Stimulated activated CD8-positive, alpha-beta memory T cell treated with anti-CD3 and anti-CD28 coated beads, Interleukin-15, amount 100 ng/mL, for 24 hours (primary cell): Measurements from ENCODE around the gene SNAP47.

Experiments used
- DNase-seq: peaks from one replicate; pipeline ENCODE4 v3.0.0-alpha.2; 2020; ENCODE audit warnings: low read depth

The SNAP47 gene

DNA sequence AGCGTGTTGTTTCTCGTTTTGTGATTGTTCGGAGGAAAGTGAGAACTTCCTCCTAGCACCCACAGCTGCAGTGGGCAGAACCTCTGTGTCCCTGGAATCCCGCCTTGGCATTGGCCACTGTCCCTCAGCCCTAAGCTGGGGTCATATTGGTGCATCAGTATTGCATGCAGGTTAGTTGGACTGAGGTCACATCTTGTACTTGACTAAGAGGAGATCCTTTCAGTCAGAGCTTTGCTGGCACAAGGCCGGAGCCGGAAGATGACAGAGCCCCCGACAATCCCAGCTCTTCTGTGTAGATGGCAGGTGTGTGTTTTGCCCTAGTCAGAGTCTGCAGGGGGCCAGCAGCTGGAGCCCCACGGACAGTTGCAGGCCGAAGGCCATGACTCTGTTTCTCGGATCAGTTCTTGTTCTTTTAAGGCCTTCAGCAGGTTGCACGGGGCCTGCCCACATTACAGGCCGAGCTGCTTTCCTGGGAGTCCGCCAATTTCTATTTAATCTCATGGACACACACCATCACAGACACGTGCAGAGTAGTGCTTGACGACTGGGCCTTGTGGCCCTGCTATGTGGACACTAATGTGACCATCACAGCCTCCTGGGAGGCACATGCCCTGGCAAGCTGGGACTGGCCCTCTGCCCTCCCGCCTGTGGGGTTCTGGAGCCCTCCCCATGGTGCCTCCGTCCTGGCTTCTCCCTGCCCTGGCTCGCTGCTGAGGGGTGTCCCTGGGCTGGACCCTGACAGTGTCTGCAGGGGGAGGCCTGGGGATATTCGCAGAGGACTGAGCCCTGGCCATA is 14.9 kb downstream of the SNAP47 start:
- no peak for DNase-seq

DNA sequence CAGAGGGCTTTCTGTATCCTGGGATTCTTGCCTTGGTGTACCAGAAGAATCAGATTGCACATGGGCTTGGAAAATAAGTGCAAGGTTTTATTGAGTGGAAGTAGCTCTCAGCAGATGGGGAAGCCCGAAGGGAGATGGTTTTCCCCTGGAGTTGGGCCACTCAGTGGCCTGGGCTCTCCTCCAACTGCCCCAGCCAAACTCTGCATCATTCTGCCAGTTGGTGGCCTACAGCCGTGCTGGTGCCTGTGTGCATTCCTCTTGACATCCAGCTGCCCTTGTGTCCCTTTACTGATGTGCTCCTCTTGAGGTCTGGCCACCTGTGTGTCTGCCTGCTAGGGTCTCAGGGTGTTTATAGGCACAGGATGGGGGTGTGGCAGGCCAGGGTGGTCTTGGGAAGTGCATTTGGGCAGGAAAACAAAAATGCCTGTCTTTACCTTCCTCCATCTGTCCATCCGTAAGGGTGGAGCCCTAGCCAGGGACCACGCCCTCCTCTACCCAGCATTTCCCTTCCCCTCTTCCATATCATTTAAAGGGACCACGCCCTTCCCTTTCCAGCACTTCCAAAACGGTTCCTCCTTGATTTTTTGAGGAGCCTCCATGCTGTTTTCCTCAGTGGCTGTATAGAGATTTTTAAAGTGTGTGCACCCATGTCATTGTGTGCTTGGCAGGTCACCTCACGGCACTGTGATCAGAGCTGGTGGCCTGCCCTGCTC is 18.9 kb downstream of the SNAP47 start:
- DNase-seq, result no peak

DNA sequence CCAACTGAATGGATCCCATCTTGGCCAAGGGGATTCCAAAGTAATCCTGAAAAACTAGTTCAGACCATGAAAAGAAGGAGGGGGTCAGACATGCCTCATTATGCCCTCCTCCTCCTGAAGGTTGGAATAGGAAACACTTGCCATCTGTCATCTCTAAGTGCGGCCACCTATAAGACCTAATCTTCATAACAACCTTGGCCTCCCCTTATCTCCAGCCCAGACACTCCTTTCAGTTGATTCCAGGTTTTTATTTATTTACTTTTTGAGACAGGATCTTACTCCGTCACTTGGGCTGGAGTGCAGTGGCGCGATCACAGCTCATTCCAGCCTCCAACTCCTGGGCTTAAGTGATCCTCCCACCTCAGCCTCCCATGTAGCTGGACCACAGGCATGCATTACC is 19.7 kb downstream of the SNAP47 start:
- no peak for DNase-seq

DNA sequence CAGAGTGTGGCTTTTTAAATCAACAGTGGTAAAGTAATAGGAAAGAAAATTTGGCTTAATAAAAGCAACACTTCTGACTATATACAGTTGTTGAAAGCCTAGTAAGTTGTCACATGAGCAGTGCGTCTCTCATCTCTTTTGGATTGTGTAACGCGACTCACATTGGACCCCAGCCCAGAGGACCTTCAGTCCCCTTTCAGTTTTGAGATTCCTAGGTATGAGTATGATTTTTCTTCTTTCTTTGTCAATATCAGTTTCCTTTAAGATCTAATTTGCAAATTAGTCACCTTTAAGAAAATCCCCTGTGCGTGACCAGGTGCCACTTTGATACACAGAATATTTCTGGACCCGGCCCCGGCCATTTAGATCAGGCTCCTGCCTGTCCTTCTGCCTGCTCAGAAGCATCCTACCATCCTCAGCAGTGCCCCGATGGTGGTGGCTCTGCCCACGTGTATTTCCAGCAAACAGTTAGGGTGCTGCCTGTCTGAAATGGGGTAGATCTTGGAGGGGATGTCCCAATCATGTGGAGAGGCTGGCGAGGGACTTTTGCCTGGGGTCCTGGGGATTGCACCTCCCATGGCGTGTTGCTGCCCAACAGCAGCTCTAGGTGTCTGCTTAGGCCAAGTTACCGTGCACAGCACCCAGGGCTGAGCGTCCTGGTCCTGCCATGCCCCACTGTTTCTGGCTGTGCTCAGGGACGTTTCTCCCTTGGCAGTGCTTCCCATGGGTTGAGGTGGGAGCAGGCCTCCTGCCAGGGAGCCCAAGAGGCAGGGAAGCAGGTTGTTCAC is 21.1 kb downstream of the SNAP47 start:
- no peak for DNase-seq

DNA sequence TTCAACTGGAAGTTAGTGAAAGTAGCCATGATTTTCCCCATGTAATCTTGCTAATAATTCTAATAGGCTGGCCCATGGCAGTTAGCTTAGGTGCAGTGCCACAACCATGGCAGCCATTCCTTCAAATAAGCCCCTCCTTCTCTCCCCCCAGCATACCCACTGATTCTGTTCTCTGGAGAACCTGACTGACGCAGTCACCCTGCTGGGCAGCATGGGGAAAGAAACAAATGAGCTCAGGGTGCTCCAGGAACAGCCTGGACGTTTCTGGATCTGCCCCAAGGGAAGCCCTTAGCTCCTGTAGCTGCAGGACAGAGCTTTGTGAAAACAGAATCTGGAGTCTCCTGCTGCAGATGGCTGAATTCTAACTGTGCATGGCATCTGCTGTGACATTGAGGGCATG is 22.5 kb downstream of the SNAP47 start:
- no peak for DNase-seq

DNA sequence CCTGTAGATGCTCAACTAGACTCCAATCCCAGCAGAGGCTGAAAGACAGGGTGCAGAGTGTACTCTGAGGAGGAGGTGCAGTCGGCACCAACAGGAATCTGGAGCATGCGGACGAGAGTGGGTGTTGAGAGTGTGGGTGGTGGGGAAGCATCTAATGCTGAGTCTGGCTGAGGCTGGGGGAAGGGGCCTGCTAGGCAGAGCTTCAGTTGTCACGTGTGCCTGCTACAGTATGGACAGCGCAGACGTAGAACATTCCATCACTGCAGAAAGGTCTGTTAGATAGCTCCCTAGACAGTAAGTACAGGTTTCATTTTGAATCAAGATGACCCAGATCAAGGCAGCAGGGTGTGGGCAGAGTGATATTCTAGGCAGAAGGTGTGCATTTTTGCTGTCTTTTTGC is 23.1 kb downstream of the SNAP47 start:
- DNase-seq, result no peak

DNA sequence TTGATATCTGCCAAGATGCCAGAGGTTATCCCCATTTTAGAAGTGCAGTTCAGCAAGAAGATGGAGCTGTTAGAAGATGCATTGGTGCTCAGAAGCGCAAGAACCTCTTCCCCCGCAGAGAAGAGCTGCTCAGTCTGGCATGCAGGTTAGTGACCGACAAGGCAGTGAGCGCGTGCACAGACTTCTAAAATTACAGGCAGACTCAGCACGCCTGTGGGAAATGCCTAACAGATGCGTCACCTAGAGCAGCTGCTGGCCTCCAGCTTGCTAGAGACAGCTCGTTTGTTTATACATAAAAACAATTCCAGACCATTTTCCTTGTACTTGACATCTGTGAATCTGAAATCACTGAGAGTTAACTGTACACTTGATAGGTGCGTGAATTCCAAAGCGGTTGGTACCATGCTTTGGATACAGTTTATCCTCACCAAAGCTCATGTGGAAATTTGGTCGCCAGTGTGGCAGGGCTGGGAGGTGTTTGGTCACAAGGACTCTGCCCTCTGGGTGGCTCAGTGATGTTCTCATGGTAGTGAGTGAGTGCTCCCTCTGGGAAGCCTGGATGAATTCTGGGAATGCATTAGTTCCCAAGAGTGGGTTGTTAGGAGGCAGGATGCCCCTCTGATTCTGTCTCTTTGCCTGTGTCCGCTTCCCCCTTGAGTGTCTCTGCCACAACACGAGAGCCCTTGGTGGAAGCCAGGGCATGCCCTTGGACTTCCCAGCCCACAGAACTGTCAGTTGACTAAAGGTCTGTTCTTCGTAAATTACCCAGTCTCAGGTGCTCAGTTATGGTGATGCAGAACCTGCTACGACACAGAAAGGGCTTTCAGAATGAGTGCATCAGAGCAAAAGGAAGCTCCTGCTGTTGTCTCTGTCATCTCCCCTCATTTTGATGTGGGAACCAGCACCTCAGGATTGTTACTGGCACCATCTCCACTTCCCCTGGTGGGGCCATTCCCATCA is 24.4 kb downstream of the SNAP47 start:
- DNase-seq, result no peak

DNA sequence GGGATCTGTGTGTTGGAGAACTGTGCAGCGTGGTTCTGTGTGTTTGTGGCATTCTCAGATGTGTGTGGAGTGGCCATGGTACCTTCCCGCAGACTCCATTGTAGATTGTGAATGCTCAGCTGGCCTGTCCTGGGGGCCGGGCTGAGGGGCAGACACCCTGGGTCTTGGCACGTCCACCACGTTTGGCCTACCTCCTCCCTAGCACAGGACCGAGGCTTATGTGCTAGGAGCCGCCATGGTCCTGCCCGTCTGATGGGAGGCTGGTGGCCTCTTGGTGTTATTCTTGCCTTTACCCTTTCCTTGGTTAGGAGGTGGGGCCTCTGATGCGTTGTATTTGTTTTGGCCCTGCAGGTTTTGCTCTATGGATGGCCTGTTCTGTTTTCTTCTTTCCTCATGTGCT is 25.1 kb downstream of the SNAP47 start:
- no peak for DNase-seq

DNA sequence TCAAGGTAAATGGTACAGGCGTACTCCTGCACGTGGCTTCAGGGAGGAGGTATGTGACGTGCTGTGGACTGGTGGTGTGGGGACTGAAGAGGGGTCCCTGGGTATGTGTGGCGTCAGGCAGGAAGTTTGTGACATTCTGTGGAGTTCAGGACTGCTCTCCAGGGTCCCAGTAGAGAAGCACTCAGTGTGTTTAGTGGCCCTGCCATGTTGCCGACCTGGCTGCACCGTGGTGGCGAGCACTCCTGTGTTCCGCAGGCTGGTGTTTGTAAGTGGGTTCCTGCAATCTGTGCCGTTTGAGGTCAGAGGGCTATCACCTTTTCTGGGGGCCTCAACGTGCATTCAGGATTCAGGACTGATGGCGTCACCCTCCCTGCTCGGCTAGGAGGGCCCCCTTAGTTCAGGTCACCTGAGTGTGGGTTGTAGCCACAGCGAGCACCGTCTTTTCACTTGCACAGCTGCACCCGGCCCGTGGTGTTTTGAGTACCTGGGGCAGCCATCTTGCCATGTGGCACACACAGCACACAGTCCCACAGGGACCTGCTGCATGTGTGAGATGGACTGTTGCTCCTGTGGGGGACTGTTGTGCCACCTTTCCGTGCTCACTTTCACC is 26.5 kb downstream of the SNAP47 start:
- no peak for DNase-seq

DNA sequence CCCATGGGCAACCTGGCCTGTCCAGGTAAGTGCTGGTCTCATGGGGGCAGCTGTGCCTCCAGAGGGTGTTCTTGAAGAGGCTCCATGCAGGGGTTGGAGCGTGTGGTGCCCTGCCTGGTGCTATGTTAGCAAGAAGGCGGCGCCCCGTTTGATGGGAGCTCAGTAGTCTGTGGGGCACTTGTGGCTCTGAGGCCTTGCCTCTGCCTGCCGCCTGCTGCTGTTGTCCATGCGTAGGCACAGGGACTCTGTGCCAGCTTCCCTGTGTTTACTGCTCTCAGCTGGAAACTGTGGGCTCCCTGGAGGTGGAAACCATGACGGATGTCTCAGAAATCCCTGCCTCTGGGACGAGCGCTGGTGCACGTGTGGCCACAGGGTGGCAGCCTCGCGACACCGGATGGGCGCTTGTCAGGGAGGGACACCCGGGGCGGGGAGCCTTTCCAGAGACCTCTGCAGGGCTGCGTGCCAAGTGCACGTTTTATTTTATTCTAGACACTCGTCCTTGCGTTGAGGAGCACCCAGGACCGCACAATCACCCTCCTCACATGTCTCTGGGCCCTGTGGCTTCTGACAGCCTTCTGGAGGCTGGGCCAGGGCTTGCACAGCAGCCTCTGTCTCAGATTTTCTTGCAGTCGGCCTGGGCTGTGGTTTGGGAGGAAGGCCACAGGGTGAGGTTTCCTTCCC is 27.1 kb downstream of the SNAP47 start:
- peak; percentile 63 for DNase-seq

DNA sequence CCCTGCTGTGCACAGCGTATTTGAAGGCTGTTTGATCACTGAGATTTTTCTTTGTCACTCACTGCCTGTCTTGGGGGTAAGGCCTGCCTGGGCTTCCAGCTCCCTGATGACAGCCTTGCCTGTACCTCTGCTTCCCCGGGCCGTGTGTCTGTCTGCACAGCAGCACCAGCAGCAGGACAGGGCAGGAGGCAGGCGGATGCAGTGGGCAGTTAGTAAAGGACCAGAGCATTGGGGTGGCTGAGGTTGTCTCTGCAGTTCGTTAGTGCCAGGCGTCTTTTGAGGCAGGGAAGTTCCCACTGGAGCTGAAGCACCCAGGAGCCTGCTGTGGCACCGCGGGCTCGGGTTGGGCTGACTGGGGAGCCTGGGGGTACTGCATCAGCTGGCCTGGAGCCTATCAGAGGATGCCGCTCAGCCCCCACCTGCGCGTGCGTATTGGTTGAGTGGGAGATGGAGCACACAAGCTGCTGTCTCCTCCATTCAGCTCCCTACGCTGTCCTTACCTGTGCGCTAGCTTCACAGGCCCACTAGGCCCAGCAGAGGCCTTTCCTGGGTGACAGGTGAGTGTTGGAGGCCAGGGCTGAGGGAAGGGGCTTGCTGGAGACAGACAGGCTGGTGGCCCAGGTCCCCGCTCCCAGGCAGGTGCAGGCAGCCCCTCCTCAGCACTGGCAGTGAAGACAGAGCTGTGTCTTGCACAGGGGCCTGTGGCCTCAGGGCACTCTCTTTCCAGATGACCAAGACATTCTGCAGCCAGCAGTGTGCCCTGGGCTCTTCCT is 28.2 kb downstream of the SNAP47 start:
- no peak for DNase-seq

DNA sequence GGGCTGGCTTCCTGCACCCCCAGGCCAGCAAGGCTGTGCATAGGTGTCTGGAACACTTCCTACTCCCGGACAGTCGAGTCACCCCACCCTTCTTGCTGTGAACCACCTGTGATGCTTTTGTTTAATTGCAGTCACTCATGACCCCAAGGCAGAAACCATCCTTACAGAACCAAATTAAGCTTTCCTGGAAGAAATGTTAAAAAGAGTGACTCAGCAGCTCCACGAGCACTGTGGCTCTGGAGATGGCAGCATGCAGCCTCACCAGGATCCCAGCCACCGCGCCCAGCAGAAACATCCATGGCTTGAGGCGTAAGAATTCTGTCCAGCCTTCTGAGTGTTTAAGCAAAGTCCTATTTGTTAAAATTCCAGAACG is 28.8 kb downstream of the SNAP47 start:
- no peak for DNase-seq

DNA sequence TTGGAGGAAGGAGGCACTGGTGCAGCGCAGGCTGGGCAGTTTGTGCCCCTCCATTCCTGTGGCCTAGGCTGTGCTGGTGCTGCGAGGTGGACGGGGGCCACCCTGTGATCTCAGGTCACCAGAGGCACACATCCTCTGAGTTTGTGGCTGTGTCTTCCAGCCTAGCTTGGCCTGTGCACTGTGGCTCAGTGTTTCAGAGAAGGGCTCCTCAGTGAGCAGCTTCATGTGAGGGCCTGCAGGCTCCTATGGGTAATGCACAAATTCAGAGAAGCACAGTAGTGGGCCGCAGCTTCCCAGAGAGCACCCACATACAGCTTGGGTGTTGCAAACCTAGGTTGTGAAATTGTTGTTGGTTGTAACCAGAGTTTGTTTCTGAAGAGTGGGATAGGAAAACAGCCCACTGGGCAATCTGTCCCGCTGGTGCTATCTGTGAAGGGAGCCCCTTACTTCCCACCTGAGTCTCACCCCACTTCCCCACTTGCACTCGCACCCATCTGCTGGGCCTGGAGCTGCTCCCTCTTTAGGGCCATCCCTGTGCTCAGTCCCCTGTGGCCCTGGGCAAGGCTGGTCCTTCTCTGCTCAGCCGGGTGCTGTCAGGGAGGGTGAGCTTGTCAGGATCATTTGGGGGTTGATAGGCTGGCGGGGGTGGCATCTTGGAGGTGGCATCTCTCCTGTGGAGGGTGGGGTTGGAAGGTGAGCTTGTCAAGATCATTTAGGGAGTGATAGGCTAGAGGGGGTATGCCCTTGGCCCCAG is 30.2 kb downstream of the SNAP47 start:
- no peak for DNase-seq

DNA sequence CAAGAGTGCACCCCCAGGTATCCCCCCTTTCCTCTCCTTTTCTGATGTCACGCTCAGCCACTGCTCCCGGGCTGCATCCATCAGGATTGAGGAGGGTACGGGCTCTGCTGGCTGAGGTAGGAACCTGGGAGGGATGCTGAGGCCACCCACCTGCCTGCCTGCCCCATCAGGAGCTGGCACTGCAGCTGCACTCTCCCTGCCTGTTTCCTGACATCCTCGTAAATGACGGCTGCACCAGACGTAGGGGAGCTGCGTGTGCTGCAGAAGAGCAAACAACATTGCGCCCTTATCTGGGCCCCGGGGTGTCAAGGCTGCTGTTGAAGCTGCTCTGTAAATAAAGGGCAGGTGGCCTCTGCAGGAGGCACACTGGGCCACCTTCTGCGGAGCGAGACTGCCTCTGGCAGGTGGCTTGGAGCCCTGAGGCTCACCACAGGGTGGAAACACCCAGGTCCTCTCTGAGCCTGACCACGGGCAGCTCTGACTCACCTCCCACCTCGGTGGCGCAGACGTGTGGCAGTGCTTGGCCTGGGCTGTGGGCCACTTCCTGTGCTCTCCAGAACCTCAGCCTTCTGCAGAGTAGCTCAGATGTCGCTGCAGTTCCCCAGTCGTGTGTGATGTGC is 30.9 kb downstream of the SNAP47 start:
- peak; percentile 46 for DNase-seq

DNA sequence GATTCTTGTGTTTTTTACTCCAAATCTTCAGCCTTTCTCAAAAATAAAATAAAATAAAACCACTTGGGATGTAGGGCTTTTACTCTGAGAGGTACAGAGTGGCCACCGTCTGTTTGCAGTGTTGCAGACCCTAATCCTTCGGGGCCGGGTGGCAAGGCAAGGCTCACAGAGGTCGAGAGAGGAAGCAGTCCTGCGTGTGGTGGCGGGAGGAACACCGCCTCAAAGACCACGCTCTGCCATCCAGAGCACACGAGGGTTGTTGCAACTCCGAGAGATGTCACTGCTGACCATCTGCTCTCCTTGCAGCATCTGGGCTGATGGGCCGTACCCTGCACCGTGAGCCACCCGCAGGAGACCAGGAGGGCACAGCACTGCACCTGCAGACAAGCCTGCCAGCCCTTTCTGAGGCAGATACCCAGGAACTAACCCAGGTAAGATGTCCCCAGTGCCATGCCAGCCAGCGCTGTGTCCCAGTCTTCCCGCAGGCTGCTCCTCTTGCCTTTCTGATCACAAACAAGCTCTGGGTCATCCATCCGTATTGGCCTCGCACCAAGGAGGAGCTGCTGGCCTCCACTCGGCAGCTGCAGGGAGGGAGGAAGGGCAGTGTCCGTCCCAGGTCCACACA is 31.5 kb downstream of the SNAP47 start:
- DNase-seq, result no peak

DNA sequence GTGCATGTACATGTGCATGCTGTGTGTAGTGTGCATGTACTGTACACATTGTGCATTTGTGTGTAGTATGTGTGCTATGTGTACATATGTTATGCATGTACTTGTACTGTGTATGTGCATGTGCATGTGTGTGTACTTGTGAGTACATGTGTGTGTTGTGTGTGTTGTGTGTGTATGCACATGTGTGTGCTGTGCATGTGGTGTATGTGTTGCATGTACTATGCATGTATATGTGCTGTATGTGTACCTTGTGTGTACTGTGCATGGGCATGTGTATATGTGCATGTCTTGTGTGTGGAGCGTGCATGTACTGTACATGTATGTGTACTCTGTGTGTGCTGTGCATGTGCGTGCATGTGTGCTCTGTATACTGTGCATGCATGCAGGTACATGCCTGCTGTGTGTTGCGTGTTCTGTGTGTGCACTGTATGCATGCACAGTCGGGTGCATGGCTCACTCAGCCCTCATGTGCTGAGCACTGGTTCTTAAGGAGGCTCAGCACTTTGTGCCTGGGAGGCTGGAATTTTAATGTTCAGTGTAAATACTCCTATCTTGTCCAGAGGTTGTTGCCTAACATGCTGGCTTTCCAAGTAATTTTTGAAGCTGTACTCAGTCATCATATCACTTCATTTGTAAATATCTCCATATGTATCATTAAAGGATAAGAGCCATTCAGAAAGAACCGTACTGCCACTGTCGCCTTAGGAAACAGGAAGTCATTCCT is 32.3 kb downstream of the SNAP47 start:
- no peak for DNase-seq

DNA sequence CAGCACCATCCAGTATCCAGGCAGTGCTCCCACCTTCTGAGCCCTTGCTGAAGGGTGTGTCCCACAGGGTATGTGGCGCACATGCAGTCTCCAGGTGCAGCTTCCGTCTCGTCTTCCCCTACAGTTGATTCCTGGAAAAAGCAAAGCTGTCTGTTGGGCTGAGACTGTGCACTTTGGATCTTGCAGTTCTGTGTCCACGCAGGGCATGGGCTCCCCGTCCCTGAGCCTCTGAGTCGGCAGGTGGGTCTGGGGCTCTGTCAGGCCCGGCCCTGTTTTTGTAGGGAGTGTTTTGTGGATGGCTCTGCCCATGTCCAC is 32.8 kb downstream of the SNAP47 start:
- no peak for DNase-seq

DNA sequence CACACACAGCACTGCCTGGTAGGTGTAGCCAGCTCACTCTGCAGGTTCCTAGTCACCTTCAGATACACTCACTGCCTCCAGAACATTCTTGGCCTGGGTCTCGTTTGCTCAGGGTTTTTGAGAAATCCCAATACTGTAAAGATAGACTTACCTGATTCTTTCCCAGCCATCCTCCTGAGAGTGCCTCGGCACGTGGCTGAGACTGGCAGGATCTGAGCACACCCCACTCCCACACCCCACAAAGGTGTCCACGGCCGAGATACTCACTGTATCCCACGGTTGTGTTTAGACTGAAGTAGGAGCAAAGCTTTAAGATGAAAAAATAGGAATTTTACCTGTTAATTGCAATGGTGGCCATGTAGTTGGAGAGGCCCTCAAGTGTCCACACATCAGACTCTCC is 33.4 kb downstream of the SNAP47 start:
- no peak for DNase-seq
